ENCODE data around the gene HADHA.

DNA sequence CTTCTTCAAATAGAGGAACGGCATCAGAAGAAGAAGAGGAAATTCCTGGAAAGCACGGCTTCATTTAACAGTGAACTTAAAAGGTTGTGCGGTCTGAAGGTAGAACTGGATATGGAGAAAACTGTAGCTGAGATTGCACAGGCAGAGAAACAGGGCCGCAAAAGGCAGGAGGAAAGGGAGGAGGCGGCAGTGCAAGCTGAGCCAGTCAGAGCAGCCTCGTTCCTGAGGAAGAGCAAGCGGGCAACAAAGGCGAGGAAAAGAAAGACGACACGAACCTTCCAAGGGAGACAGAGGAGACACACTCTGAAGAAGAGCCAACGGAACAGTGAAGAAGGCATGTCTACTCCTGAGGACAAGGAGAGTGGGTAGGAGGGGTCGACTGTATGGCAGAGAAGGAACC lies 94.2 kb downstream of the HADHA start:
- no peak for TF ChIP-seq CTCF (IDR thresholded peaks at IDR 0.05)
- no peak for TF ChIP-seq POLR2A (IDR thresholded peaks at IDR 0.05)
- TF ChIP-seq POLR2AphosphoS5 (IDR thresholded peaks at IDR 0.05), result no peak

Data from transverse colon (tissue), 4 donors.